AG04450 (cell line): ENCODE results near the gene KIF26B. TPM values are rescaled to one million over a fixed set of nuclear protein-coding genes. Genes with fewer than 3 reads are reported as not detected.
"Not testable (repeated sequence)": the region's sequence is repeated elsewhere in the genome, so short reads cannot be mapped to it uniquely, and the experiment has no call there.

Source experiments
- CTCF ChIA-PET: fragments of 300-600, 350-600 bp; formaldehyde crosslinking; extraction: SDS; loops from one replicate; lab custom pipeline; 2022; ENCODE audit warnings: antibody characterized with exemption, inconsistent platforms; lab: Charles Lee
- POLR2A ChIA-PET: fragments of 350-600 bp; formaldehyde crosslinking; extraction: SDS; loops from one replicate; lab custom pipeline; 2021; ENCODE audit warnings: antibody characterized with exemption, inconsistent platforms; lab: Yijun Ruan, JAX
- DNase-seq: peaks from one replicate; pipeline ENCODE4 v3.0.0-alpha.2; 2011; ENCODE audit warnings: low read depth, low spot score
- H3K27ac ChIP-seq: one replicate; pipeline ENCODE4 v1.5.1; 2012; ENCODE audit warnings: low read depth, low read length, control low read depth
- H3K27me3 ChIP-seq: one replicate; pipeline ENCODE4 v1.6.0; 2012; ENCODE audit warnings: low read length; ENCODE audit not compliant: control insufficient read depth, insufficient read depth
- H3K4me3 ChIP-seq: 2 replicates; pipeline ENCODE4 v1.5.1; 2011; ENCODE audit warnings: mild to moderate bottlenecking, low read depth, low read length, control low read depth
- H3K9me3 ChIP-seq: 2 replicates; pipeline ENCODE4 v1.5.1; 2012; ENCODE audit warnings: low read length; ENCODE audit not compliant: control insufficient read depth, insufficient read depth
- polyA plus RNA-seq: library from polyadenylated mRNA; depleted of rRNA; stranded (reverse); fragments of >200 nt; gene quantifications from 2 replicates; pipeline ENCODE4 v1.2.3, GENCODE V29; 2011
- TF ChIP-seq, protein P1 (sequence below): IDR thresholded peaks from 2 replicates; pipeline ENCODE4 v1.5.1; 2011; ENCODE audit warnings: low read depth, low read length, control low read depth, inconsistent platforms

KIF26B gene
- polyA plus RNA-seq, 1 experiment, result 2.4 TPM

DNA sequence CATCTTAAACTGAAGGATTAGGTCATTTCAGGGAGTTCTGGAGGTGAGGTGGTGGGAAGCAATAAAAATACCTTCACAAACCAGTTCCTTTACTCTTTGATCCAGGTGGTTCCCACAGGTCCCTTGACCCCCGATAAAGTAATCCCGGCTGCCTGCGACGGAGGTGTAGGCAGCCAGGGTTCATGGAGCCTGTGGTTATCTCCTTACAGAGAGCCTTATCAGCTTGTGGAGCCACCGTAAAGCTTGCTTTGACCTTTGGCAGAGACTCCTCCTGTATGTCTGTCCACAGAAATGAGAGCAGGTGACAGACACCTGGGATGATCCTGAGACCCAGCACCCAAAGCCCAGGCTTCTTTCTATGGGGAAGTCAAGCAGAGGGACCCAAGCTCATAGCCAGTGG is 243.4 kb downstream of the KIF26B start:
- POLR2A ChIA-PET, result no interaction called here
- Histone ChIP-seq H3K4me3 (no peak overlapping the region), H3K9me3 (no peaks in the 10 kb centered on the region), H3K27me3 (no peaks in the 10 kb centered on the region), H3K27ac (no peak overlapping the region)
- DNase-seq, result no peak
- TF ChIP-seq, protein P1, sequence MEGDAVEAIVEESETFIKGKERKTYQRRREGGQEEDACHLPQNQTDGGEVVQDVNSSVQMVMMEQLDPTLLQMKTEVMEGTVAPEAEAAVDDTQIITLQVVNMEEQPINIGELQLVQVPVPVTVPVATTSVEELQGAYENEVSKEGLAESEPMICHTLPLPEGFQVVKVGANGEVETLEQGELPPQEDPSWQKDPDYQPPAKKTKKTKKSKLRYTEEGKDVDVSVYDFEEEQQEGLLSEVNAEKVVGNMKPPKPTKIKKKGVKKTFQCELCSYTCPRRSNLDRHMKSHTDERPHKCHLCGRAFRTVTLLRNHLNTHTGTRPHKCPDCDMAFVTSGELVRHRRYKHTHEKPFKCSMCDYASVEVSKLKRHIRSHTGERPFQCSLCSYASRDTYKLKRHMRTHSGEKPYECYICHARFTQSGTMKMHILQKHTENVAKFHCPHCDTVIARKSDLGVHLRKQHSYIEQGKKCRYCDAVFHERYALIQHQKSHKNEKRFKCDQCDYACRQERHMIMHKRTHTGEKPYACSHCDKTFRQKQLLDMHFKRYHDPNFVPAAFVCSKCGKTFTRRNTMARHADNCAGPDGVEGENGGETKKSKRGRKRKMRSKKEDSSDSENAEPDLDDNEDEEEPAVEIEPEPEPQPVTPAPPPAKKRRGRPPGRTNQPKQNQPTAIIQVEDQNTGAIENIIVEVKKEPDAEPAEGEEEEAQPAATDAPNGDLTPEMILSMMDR, result no peak
- CTCF ChIA-PET, result no interaction called here

DNA sequence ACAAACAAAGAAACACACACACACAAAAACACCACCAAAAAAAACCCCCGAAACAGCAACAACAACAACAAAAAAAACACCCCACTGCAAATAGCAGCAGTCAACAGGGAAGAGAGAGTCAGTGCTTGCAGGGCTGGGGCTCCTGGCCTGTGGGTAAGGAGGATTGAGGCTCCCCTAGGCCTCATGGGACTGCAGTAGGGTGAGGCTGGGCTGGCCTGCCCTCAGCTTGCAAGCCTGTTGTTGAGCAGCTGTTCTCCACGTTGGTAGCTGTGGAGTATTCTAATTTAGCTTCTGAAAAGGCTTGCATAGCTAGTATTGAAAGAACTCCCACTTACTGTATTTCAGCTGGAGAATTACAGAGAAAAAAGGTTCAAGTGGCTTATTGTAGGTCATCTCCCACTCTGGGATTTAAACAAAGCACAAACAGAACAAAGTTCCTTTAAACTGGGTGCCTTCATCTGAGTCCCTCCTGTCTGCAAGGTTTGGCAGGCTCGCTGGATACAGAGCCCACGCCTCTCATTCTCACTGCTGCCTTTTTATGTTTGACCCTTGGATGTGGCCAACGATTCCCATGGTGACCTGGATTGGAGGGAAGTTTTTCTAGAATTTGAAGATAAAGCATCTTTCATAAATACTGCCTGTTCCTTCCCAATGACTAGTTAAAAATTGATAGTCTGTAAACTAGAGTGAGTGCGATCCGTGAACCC is 247.2 kb downstream of the KIF26B start:
- TF ChIP-seq, protein P1, result no peak
- H3K27ac ChIP-seq, result no peak overlapping the region
- no peaks in the 10 kb centered on the region for H3K9me3 ChIP-seq
- no peak for DNase-seq
- H3K4me3 ChIP-seq, result no peak overlapping the region
- ChIA-PET POLR2A (no interaction called here), CTCF (no interaction called here)
- no peaks in the 10 kb centered on the region for H3K27me3 ChIP-seq

DNA sequence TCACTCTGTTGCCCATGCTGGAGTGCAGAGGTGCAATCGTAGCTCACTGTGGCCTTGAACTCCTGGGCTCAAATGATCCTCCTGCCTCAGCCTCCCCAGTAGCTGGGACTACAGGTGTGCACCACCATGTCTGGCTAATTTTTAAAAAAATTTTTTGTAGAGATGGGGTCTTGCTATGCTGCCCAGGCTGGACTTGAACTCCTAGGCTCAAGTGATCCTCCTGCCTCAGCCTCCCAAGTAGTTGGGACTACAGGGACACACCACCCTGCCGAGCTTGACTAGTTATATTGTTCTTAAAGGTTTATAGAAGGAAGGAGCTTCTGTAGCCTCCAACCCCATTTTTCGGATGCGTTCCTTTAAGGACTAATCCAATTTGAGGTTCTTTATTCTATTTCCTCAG is 248.2 kb downstream of the KIF26B start:
- POLR2A ChIA-PET, CTCF ChIA-PET, H3K27ac ChIP-seq: not testable (repeated sequence)

DNA sequence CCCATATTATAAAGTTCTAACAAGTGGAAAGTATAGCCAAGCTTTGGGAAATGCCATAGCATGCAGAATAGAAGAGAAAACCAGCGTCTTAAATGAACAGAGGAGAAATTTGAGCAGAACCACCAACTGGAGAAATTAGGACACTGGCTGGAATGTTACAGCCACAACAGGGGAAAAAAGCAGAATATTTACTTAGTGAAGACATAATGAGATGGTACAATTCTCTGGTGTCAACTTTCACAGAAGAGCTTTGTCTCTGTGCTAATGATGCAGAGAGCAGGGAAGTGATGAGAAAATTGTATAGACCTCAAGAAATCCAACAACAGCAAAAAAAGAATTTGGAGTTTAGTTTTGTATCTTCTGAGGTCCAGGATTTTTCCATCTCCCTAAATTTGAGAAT is 249.7 kb downstream of the KIF26B start:
- DNase-seq, result no peak
- TF ChIP-seq, protein P1, result no peak
- Histone ChIP-seq H3K27me3 (no peaks in the 10 kb centered on the region), H3K27ac (no peak overlapping the region), H3K9me3 (no peaks in the 10 kb centered on the region), H3K4me3 (no peak overlapping the region)
- POLR2A ChIA-PET, result no interaction called here
- CTCF ChIA-PET, result interaction anchor here (0.6 to 0.7 kb wide), 3 partner anchors 10 to 248 kb away, joined by 3 to 5 read pairs (median 3); no protein-coding TSS in a partner anchor

More for the DNA sequence above, 248.2 kb downstream of the KIF26B start:
- not testable (repeated sequence) for H3K27me3 ChIP-seq, H3K9me3 ChIP-seq, DNase-seq, H3K4me3 ChIP-seq

DNA sequence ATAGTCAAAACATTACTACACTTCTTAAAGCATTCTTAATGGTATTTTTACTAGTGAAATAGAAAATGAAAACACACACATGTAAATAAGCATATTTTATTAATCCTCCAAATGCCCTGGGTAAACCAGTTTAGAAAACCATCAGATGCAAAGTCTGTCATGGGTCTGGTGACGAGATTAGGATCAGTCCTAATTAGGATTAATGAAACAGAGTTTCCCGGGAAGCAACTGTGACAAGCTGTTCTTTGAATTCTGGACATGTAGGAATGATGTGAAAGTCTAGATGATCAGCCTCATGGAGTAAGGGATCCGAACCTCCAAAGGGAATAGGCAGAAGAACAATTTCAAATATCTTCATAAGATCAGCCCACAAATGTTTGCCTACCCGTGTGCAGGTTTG is 250.2 kb downstream of the KIF26B start:
- TF ChIP-seq, protein P1, result no peak
- ChIA-PET CTCF (interaction anchor here (0.7 kb wide), 1 partner anchor 249 kb away, joined by 5 read pairs; no protein-coding TSS in a partner anchor), POLR2A (no interaction called here)
- no peaks in the 10 kb centered on the region for H3K9me3 ChIP-seq
- H3K27me3 ChIP-seq, result no peaks in the 10 kb centered on the region
- no peak for DNase-seq
- no peak overlapping the region for H3K4me3 ChIP-seq
- H3K27ac ChIP-seq, result no peak overlapping the region
